NCI-H1694 treated with DMSO at 0.1 percent for 48 hours (cell line): ENCODE data around the gene RCC2.
"Not testable (repeated sequence)": the region's sequence is repeated elsewhere in the genome, so short reads cannot be mapped to it uniquely, and the experiment has no call there.

Source experiments
- DNase-seq: peaks from one replicate; lab custom pipeline; 2025; lab: John Stamatoyannopoulos, UW

Gene RCC2

GRCh38 chr1:17419626-17420328 lies 19.7 kb downstream of the RCC2 start:
- DNase-seq: peak; percentile 37

- DNase-seq: no peak
Measured at GRCh38 chr1:17416389-17416788, 23.1 kb downstream of the RCC2 start.

- DNase-seq: no peak
Measured at GRCh38 chr1:17414022-17414421, 25.5 kb downstream of the RCC2 start.

- DNase-seq: no peak
Measured at GRCh38 chr1:17412093-17412870, 27.2 kb downstream of the RCC2 start.

- no peak for DNase-seq
Measured at GRCh38 chr1:17409391-17409811, 30.1 kb downstream of the RCC2 start.

- not testable (repeated sequence) for DNase-seq
Measured at GRCh38 chr1:17407786-17408514, 31.5 kb downstream of the RCC2 start.

- not testable (repeated sequence) for DNase-seq
Measured at GRCh38 chr1:17406760-17407475, 32.6 kb downstream of the RCC2 start.

GRCh38 chr1:17405898-17406759 lies 33.3 kb downstream of the RCC2 start:
- DNase-seq: no peak

- no peak for DNase-seq
Measured at GRCh38 chr1:17404820-17405219, 34.7 kb downstream of the RCC2 start.

- no peak for DNase-seq
Measured at GRCh38 chr1:17404034-17404684, 35.3 kb downstream of the RCC2 start.

GRCh38 chr1:17403081-17403480 lies 36.4 kb downstream of the RCC2 start:
- DNase-seq: no peak

GRCh38 chr1:17401841-17402240 lies 37.6 kb downstream of the RCC2 start:
- DNase-seq: no peak

- DNase-seq: no peak
Measured at GRCh38 chr1:17400725-17401341, 38.6 kb downstream of the RCC2 start.

- DNase-seq: no peak
Measured at GRCh38 chr1:17397910-17398695, 41.4 kb downstream of the RCC2 start.

- DNase-seq: no peak
Measured at GRCh38 chr1:17393230-17393629, 46.2 kb downstream of the RCC2 start.

- no peak for DNase-seq
Measured at GRCh38 chr1:17392199-17392740, 47.2 kb downstream of the RCC2 start.

- DNase-seq: no peak
Measured at GRCh38 chr1:17381161-17381560, 58.3 kb downstream of the RCC2 start.

GRCh38 chr1:17377325-17377953 lies 62.0 kb downstream of the RCC2 start:
- DNase-seq: no peak

- DNase-seq: no peak
Measured at GRCh38 chr1:17375651-17376050, 63.8 kb downstream of the RCC2 start.
